NCI-H526 (cell line): ENCODE results near the gene JMJD7.

Experiments
- DNase-seq, 2 experiments: peaks; one replicate each; lab custom pipeline; 2025; lab: John Stamatoyannopoulos, UW

JMJD7 gene

DNA sequence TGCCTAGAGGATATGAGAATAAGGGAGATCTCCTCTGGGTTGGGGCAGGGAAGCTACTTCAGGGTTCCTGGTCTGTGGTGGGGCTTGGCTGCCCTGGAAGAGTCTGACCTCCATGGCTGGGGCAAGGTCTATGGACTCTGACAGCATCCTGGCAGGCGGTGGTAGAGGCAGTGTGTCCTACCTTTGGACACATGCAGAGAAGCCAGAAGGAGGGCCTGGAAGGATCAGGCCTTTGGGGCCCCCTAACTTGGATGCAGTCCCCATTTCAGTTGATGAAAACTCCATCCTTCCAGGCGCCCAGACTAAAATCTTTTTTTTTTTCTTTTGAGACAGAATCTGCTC is 55.6 kb downstream of the JMJD7 start:
- no peak for DNase-seq

DNA sequence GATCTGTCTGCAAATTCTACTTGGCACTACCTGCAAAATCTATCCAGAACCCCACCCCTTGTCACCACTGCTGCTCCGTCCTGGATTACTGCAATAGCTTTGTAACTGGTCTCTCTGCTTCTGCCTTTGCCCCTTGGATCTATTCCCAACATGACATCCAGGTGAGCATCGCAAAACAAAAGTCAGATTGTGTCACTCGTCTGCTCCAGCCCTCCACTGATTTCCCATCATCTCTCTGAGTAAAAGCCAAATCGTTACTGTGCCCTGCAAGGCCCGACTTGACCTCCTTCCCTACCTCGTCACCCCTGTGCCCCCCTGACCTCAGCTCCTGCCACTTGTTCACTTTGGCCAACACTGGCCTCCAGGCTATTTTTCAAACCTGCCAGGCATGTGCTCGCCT is 56.6 kb downstream of the JMJD7 start:
- DNase-seq = no peak

DNA sequence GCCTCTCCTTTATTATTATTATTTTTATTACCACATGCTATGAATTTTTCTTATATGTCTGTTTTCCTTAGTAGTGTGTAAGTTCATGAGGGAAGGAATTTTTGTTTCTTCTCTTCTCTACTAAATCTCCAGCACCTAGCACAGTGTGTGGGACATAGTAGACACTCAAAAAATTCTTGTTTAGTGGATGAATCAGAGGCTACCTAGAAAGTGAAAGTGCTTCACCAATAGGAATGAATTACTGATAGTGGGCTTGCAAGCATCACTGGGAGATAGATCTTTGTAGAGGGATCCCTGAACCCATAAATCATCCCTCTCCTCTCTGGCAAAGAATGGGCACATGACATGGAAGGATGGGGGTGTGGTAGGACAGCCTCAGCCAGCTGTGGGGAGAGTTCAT is 57.4 kb downstream of the JMJD7 start:
- DNase-seq = no peak

DNA sequence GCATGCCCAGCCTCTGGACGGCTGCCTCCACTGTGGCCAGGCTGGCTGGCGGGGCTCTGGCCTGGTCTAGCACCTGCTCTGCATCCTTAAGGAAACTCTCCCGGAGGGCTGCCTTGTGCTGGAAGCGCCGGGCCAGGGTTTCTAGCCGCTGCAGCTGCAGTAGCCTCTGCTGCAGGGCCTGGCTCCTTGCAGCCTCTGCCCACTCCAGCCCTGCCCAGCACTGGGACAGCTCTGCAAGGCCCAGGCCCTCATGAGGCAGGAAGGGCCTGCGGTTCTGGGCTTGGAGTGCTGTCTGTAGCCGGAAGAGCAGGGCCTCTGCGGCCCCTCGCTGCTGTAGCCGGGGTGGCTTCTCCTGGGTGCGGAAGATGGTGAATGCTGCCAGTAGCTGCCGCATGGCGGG is 57.9 kb downstream of the JMJD7 start:
- no peak for DNase-seq

DNA sequence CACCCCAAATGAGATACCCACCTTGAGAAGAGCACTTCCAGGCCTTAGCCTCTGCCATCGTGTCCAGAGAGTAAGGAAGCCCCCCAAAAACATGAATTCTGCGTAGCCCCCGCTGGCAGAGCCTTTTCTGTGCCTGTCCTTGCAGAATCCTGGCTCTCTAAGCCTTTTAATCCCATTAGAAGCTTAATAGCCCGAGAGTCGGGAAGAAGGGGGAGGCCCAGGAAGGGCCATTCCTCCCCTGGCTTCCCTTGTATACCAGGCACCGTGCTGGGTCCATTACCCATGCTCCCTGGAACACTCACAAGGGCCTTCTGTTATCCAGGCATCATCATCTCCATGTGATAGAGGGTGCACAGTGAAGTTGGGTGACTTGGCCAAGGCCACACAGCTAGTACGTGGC is 58.8 kb downstream of the JMJD7 start:
- DNase-seq = no peak

DNA sequence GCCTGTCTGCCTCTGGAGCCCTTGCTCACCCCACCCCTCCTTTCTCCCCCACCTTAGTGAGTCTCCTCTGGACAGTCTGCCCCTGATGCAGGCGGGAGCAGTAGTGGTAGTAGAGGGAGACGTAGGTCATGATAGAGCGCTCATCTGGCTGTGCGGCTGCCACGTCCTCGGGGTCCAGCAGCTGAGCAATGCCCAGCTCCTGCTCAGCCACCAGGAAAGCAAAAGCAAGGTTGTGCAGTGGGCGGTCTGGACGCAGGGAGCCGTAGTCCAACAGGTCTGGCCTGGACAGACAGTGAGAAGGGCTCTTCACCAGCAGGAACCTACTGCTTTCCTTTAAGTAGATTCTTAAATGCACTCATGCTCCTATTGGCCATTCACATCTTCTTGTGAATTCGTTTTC is 59.3 kb downstream of the JMJD7 start:
- DNase-seq = no peak
